Muscle layer of colon (tissue), 2 donors: ENCODE data around the gene TAF11L6.
"Not testable (repeated sequence)": the region's sequence is repeated elsewhere in the genome, so short reads cannot be mapped to it uniquely, and the experiment has no call there.

ENCODE experiments used
- H3K27ac ChIP-seq: one replicate; pipeline ENCODE4 v1.7.0; 2013; ENCODE audit warnings: low read depth, mild to moderate bottlenecking, low read length, moderate library complexity
- H3K27me3 ChIP-seq, 2 donors: one replicate each; pipeline ENCODE4 v1.7.0; 2013; ENCODE audit warnings: low read length in 2 of 2, mild to moderate bottlenecking in 2 of 2; ENCODE audit not compliant: insufficient read depth in 2 of 2, control insufficient read depth in 1 of 2
- H3K36me3 ChIP-seq: one replicate; pipeline ENCODE4 v1.7.0; 2013; ENCODE audit warnings: mild to moderate bottlenecking, low read length; ENCODE audit not compliant: insufficient read depth
- H3K4me1 ChIP-seq: one replicate; pipeline ENCODE4 v1.7.0; 2013; ENCODE audit warnings: mild to moderate bottlenecking, low read length; ENCODE audit not compliant: insufficient read depth
- H3K4me3 ChIP-seq, 2 donors: one replicate each; pipeline ENCODE4 v1.7.0; 2013; ENCODE audit warnings: low read length in 2 of 2, low read depth in 1 of 2, mild to moderate bottlenecking in 1 of 2, moderate library complexity in 1 of 2
- H3K9ac ChIP-seq: one replicate; pipeline ENCODE4 v1.7.0; 2013; ENCODE audit warnings: low read length
- H3K9me3 ChIP-seq: one replicate; pipeline ENCODE4 v1.7.0; 2013; ENCODE audit warnings: mild to moderate bottlenecking, low read length
- donor health status: abdominal sarcoma.
- donor health status: Adenocarcinoma of cecum.

Gene TAF11L6

GRCh38 chr5:17519508-17519907 is 9.0 kb upstream of the TAF11L6 start:
- not testable (repeated sequence) for H3K9me3 ChIP-seq, H3K4me1 ChIP-seq, H3K36me3 ChIP-seq

GRCh38 chr5:17521501-17521900 is 7.0 kb upstream of the TAF11L6 start, which contains the start of gene TAF11L4:
Gene TAF11L4 (plus strand): TSS chr5:17521801.
- not testable (repeated sequence) for H3K4me3 ChIP-seq, H3K36me3 ChIP-seq, H3K27me3 ChIP-seq, H3K27ac ChIP-seq, H3K9me3 ChIP-seq, H3K4me1 ChIP-seq, H3K9ac ChIP-seq

More at GRCh38 chr5:17519508-17519907, 9.0 kb upstream of the TAF11L6 start:
- H3K9ac ChIP-seq, H3K4me3 ChIP-seq, H3K27me3 ChIP-seq, H3K27ac ChIP-seq: not testable (repeated sequence)

- H3K27ac ChIP-seq, H3K9ac ChIP-seq, H3K9me3 ChIP-seq, H3K4me1 ChIP-seq, H3K4me3 ChIP-seq, H3K27me3 ChIP-seq, H3K36me3 ChIP-seq: not testable (repeated sequence)
These were observed 3.5 kb upstream of the TAF11L6 start, which contains the start of gene TAF11L5 for GRCh38 chr5:17524935-17525334. Gene TAF11L5 (plus strand): TSS chr5:17525235.

GRCh38 chr5:17526504-17526903 is 2.0 kb upstream of the TAF11L6 start:
- H3K4me1 ChIP-seq, H3K4me3 ChIP-seq, H3K9me3 ChIP-seq, H3K9ac ChIP-seq, H3K27ac ChIP-seq, H3K36me3 ChIP-seq, H3K27me3 ChIP-seq: not testable (repeated sequence)
